SW480 (cell line): ENCODE measurements around the gene SLC38A7.
"Not testable (repeated sequence)": the region's sequence is repeated elsewhere in the genome, so short reads cannot be mapped to it uniquely, and the experiment has no call there.

ENCODE experiments used
- DNase-seq: peaks from one replicate; pipeline ENCODE4 v3.0.0-alpha.2; 2016; ENCODE audit warnings: low spot score

Gene SLC38A7

GRCh38 chr16:58678269-58678668, 6.3 kb downstream of the SLC38A7 start:
- no peak for DNase-seq

- DNase-seq, result no peak
Measured at GRCh38 chr16:58670946-58671583, 13.5 kb downstream of the SLC38A7 start.

GRCh38 chr16:58670177-58670576, 14.4 kb downstream of the SLC38A7 start:
- no peak for DNase-seq

- DNase-seq, result no peak
Measured at GRCh38 chr16:58665200-58665599, 19.4 kb downstream of the SLC38A7 start.

- peak; percentile 78 for DNase-seq
Measured at GRCh38 chr16:58661199-58661830, 23.3 kb downstream of the SLC38A7 start.

- DNase-seq, result not testable (repeated sequence)
Measured at GRCh38 chr16:58659911-58660310, 24.7 kb downstream of the SLC38A7 start.

DNA sequence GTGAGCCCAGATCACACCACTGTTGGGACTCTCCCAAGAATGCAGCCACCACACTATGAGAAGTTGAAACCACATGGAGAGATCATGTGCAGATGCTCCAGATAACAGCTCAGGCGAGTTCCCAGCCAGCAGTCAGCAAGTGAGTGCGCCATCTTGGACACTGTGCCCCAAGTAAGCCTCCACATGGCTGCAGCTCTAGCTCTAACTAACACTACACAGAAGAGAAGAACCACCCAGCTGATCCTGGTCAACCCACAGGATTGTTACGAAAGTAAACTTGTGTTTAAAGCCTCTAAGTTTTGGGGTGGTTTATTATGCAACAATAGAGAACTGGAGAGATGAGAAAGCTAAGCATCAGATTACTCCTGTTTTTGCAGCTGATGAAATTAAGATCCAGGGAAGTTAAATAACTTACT, 25.8 kb downstream of the SLC38A7 start:
- no peak for DNase-seq

GRCh38 chr16:58656899-58657298, 27.7 kb downstream of the SLC38A7 start:
- DNase-seq, result no peak

GRCh38 chr16:58655215-58655596, 29.4 kb downstream of the SLC38A7 start:
- no peak for DNase-seq

DNA sequence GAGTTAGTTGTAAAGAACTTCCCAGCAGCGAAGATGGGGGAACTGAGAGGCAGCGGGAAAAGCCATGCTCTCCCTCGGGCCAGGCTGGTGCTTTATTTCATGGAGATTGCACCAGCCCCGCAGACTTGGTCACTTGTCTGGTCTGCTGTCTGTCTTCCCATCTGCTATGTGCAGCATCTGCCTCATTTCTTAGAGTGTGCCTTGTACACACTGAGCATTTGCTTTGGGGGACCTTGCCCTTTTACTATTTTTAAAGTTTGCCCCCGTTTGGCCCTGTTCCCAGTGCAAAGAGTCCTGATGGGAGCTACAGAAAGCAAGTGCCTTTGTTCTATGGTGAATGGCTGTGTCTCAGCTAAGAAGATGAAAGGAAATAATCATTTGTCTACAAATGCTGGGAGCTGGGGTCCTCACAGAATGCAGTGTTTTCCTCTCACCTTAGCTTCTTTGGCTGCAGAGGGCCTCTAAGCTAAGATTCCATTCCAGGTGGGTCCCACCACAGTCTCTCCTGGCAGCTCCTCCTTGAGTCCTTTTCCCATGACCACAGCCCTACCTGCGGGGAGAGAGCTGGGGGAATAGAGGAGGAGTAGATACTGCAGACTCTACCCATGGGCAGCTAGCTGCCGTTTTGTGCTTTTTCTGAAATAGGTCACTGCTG, 29.9 kb downstream of the SLC38A7 start:
- no peak for DNase-seq

DNA sequence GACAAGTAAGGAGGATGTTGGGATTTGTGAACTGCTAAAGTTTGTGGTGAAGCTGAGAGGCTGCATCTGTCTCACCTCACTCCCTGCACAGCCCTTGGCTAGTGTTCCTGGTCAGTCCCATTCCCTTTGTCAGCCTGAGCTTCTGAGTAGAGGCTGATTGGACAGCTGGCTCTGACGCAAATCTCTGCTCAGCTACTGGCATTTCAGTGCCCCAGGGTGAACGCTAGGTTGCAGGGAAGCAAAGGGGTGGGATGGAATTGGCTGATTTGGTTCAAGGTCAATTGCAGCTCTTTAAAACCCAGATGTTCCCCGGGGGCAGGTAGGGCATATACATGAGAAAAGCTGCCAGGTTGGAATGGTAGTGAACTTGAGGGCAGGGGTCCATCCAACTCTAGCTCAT, 31.8 kb downstream of the SLC38A7 start:
- DNase-seq, result no peak

- no peak for DNase-seq
Measured at GRCh38 chr16:58651965-58652348, 32.6 kb downstream of the SLC38A7 start.

- no peak for DNase-seq
Measured at GRCh38 chr16:58649707-58650106, 34.9 kb downstream of the SLC38A7 start.

- DNase-seq, result no peak
Measured at GRCh38 chr16:58647107-58647506, 37.5 kb downstream of the SLC38A7 start.

DNA sequence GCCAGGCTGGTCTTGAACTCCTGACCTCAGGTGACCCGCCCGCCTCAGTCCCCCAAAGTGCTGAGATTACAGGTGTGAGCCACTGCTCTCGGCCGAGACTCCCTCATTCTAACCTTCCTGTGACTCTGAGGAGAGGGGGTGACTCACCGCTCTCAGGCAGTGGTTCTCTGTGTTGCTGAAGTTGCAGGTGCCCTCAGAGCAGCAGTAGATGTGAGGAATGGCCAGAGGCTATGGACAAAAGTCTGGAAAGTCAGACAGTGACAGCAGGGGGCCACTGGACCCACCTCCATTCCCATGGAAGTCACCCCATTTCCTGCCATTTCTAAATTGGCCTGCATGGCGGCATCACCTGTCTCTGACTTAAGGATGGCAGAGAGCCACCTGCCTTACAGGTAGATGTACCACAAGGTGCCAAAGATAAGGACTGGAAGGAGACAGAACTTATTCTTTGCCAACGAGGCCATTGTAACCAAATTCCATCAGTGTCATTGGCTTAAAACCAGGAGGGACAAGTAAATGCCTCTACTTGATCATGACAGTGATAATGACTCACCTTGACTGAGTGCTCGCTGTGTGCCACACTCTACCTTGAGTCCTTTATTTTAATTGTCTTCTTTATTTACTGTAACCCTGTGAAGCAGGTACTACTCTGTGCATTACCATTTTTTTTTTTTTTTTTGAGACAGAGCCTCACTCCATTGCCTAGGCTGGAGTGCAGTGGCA, 39.6 kb downstream of the SLC38A7 start:
- DNase-seq, result no peak

- no peak for DNase-seq
Measured at GRCh38 chr16:58644108-58644507, 40.5 kb downstream of the SLC38A7 start.

GRCh38 chr16:58640949-58641348, 43.6 kb downstream of the SLC38A7 start:
- no peak for DNase-seq

- DNase-seq, result no peak
Measured at GRCh38 chr16:58639836-58640235, 44.7 kb downstream of the SLC38A7 start.

- no peak for DNase-seq
Measured at GRCh38 chr16:58639230-58639629, 45.3 kb downstream of the SLC38A7 start.

GRCh38 chr16:58638148-58639036, 46.2 kb downstream of the SLC38A7 start:
- DNase-seq, result peak; percentile 40

GRCh38 chr16:58637021-58637420, 47.5 kb downstream of the SLC38A7 start:
- not testable (repeated sequence) for DNase-seq

GRCh38 chr16:58636466-58636865, 48.1 kb downstream of the SLC38A7 start:
- no peak for DNase-seq
